NOMO-1 treated with dmso at 0.1 percent for 144 hours (cell line): ENCODE results near the gene CAMSAP2.

Experiments used
- DNase-seq: peaks from one replicate; lab custom pipeline; 2025; ENCODE audit not compliant: unreplicated experiment; lab: John Stamatoyannopoulos, UW

CAMSAP2 gene, protein sequence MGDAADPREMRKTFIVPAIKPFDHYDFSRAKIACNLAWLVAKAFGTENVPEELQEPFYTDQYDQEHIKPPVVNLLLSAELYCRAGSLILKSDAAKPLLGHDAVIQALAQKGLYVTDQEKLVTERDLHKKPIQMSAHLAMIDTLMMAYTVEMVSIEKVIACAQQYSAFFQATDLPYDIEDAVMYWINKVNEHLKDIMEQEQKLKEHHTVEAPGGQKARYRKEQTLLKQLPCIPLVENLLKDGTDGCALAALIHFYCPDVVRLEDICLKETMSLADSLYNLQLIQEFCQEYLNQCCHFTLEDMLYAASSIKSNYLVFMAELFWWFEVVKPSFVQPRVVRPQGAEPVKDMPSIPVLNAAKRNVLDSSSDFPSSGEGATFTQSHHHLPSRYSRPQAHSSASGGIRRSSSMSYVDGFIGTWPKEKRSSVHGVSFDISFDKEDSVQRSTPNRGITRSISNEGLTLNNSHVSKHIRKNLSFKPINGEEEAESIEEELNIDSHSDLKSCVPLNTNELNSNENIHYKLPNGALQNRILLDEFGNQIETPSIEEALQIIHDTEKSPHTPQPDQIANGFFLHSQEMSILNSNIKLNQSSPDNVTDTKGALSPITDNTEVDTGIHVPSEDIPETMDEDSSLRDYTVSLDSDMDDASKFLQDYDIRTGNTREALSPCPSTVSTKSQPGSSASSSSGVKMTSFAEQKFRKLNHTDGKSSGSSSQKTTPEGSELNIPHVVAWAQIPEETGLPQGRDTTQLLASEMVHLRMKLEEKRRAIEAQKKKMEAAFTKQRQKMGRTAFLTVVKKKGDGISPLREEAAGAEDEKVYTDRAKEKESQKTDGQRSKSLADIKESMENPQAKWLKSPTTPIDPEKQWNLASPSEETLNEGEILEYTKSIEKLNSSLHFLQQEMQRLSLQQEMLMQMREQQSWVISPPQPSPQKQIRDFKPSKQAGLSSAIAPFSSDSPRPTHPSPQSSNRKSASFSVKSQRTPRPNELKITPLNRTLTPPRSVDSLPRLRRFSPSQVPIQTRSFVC (N-terminal part only)

DNA sequence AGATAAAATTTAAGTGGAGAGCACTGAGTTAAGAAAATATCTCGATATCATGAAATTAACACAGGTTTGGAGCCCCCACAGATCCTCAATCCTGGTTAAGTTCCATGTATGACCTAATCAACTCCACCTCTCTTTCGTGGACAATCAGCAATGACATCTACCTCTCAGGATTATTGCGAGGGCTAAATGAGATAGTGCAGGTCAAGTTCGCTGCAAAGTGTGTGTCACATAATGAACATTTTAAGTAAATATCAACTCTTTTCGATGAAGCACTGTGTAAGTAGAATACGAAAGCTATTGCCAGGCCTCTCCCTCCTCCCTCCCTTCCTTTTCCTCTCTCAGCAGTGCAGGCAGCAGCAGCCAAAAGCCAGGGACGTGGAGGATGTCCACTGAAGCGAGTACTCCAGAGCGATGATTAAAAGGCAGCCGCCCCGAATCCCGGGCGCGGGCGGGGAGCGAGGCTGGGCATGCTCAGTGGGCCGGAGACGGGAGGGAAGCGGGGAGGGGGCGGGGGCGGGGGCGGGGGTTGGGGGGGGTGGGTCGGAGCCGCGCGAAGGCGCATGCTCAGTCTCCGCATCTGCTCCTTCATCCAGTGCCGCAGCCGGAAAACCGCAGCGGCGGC lies at the start of gene CAMSAP2:
Gene CAMSAP2 (plus strand): TSS at position 567 of the 622 bp plus-strand sequence. CDS start 935 bp downstream, outside the sequence.
- no peak for DNase-seq

DNA sequence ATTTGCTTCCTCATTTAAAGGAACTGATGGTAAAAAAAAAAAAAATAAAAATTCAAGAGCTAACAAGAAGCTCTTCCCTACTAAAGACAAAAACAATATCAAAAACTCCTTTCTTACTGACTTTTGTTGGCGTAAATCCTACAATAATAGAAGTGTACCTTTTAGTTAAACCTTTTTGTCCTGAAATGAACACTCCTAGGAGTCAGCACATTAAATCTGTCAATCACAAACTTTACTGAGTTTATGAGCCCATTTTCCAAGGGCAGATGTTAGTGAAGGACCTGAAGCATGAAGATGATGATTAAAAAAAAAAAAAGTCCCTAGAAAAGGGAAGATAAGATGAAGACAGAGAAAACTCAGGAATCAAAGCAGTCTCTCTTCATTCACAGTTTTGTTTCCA lies 46.4 kb upstream of the CAMSAP2 start:
- DNase-seq = no peak

DNA sequence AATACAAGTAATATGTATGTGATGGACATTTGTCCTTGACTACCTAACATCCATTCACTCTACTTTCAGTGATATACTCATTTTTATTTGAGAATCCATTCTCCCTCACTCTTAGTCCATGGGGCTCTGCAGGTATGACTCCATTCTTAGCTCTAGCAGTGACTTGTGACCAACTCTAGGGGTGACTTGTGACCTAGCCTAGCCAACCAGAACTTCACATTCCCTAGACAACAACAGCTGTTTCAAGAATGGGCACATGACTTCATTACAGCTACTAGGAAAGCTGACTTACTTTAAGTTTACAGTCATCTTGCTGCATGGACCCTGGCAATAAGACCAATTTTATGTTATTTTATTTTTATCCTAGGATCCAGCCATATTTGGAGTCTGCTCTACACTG lies 45.4 kb upstream of the CAMSAP2 start:
- no peak for DNase-seq

DNA sequence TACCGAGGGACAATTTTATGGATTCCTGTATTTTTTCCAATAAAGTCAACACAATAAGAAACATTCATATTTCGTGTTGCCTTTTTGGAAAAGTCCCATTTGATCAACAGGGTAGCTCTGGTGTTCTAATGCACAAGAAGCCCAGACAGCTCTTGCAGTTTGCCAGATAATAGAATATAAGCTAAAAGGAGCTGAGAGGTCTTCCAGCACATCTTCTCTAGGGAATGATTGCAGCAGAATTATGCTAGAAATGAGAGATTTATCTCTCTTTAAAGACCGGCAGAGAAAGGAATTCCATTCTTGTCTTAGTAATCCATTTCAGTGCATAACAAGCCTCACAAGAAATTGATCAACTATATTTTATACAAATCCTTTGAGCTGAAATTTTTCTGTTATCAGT lies 44.0 kb upstream of the CAMSAP2 start:
- DNase-seq = no peak

DNA sequence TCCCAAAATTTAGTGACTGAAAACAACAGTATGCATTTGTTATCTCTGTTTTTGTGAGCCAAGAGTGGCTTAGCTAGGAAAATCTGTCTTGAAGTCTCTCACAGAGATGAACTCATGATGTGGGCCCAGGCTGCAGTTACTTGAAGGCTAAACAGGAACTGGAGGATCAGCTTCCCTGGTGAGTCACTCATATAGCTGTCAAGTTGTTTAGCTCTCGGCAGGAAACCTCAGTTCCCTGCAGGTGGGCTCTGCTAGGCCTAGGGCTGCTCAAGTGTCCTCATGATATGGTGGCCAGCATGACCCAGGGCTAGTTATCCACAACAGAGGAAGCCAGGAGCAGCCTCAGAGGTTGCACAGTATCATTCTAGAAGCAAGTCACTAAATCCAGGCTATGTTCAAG lies 38.8 kb upstream of the CAMSAP2 start:
- no peak for DNase-seq

DNA sequence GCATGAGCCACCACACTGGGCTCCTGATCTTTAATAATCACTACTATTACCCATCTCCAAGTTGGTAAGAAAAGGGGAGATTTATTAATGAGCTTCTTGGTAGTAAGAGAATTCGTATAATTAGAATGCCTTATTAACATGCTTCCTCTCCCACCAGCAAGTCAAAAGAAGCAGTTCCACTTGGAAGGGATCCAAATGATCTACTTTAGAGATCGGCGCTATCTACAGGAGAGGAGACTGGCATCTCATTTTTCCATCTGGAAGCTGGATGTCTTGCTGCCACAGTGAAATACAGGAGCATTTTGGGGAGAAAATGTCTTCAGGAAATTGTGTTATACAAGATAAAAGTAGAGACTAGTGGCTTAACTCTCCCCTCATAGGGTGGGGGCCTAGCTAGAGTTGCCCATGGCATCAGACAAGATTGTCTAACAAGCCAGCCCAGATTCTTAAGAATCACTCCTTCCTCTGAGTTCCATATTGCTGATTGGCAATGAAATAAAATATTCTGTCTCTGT lies 33.6 kb upstream of the CAMSAP2 start:
- DNase-seq = no peak

DNA sequence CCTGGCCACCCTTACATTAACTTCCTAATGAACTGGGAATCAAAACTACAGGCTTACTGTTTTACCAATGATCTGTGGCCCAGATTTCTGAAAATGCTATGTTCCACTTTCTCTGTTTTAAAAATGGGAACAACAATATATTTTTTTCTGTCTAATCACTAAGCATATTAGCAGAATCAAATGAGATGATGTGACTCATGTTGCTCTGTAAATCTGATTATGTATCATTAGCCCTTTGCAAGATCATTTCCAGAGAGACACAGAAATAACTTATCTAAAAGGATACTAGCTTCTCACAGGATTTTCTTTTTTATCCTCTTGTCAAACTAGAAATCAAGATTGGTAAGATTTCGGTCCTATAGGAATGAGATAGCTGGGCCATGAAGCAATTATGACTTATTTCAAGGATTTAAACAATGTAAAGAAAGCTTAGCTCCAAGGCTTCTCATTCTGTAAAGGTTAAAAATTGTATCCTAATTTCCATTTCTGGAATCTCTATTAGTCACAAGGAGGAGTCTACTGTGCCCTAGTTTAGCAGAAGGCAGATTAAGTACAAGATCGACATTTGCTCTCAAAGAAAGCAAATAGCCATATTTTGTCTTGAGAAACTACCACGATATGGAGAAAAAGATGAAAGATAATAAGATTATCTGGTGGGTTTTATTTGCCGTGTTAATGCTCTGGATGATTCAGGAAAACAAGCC lies 32.4 kb upstream of the CAMSAP2 start:
- no peak for DNase-seq

DNA sequence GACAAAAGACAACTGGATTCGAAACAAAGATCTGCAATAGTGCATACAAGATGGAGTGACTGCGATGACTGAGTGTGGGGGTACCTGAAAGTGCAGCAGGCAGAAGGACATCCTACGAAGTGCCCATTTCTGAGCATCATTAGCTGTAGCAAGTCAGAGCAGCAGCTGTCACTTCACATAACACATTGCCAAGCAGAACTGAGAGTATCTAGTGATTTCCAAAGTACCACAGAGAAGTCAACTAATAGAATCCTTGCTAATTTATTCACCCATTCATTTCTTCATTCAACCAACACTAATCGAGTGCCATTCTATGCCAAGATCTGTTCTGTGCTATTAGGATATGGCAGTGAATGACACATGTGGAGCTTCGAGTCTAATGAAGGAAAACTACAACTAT lies 31.6 kb upstream of the CAMSAP2 start:
- no peak for DNase-seq

DNA sequence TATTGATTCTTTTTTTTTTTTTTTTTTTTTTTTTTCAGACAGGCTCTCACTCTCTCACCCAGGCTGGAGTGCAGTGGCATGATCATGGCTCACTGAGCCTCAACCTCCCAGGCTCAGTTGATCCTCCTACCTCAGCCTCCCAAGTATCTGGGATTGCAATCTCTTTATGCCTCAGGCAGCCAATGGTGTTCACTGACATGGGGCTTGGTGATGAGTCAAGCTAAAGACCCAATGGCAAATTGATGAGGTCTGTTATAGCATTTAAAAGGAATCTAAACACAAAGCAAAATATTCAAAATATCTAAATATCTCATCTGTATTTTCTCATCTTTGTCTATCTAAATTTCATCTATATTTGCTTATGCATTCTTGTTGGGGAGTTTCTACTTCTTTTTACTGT lies 30.5 kb upstream of the CAMSAP2 start:
- DNase-seq = no peak

DNA sequence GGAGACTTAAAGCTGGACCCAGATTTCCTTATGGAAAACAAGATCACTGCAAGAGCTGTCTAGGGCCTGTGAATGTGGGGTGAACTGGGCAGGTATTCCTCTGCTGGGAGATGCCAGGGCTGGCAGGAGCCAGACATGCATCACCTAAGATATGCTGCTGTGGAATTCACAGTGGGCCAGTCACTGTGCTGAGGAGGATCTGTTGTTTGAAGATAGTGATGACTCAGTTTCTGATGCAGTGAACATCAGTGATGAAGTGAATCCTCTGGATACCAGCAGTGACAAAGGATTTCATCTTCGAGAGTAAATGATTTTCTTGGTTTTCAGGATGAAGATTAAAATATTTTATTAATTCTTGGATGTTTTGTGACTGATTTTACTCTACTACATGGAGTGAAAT lies 29.9 kb upstream of the CAMSAP2 start:
- no peak for DNase-seq

DNA sequence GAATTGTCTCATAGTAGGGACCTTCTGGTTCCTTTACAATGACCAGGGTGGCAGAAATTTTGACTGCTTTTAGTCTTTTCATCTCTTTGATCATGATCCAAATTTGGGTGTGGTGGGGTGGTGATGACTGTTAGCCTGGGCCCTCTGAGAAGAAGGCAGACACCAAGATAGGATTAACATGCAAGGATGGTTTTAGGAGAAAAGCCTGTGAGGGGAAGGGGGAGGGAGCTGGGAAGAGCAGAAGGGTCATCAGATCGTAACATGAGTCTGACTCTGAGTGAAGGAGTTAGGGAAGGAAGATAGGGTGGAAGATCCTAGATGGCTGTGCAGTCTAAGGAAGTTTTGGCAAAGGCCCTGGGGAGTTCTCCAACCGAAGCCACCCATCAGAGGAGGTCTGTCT lies 28.5 kb upstream of the CAMSAP2 start:
- DNase-seq = no peak

DNA sequence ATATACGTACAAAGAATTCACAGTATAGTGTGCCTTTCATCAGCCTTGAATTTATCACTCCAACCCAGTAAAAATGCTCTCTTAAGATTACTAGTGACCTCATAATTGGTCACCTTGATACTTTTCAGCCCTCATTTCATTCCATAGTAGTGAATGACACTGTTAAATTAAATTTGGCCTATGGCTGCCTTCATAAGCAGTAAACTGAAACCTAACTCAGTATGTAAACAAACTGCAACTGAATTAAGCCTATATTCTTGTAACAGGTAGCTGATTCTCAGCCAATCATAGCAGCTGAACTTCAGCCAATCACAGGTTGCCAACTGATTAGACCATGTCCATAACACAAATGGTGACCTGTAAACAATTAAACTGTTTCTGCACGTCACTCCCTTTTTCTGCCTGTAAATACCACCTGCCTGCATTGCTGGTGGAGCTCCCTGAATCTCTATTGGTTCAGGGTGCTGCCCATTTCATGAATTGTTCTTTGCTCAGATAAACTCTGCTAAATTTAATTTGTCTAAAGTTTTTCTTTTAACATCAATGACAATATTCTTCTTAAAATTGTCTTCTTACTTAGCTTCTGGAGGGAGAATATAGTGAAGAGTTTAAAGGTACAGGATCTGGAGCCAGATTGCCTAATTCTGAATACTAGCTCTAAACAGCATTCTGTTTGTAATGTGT lies 24.0 kb upstream of the CAMSAP2 start:
- no peak for DNase-seq

DNA sequence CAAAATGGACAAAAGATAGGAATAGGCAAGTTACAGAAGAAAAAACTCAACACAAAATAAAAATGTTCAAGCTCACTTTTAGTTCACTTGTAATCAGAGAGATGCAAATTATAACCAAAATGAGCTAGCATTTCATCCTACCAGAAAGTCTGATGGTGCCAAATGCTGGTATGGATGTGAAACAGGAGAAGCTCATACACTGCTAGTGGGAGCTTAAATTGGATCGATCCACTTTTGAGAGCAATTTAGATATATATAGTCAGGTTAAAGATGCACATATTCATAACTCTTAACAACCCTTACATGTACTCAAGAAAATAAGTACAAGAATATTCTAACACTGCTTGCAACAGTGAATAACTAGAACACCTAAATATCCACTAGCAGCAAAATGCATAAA lies 18.5 kb upstream of the CAMSAP2 start:
- DNase-seq = no peak

DNA sequence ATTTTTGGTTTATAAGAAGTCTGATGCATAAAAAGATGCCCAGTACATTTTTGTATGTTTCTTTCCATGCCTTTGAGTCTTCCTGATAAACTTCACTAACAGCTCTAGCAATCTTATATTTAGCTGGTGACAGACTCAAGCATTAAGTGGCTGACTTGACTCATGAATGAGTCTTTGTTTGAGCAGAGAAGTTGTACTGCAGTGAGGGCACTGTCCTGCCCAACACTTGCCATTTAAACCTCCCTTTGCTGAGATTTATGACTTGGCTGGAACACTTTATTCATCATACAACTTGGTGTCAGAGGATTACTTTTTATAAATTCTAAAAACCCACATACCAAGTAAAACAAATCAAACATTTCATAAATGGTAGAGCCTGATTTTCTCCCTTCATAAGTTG lies 14.6 kb upstream of the CAMSAP2 start:
- no peak for DNase-seq

DNA sequence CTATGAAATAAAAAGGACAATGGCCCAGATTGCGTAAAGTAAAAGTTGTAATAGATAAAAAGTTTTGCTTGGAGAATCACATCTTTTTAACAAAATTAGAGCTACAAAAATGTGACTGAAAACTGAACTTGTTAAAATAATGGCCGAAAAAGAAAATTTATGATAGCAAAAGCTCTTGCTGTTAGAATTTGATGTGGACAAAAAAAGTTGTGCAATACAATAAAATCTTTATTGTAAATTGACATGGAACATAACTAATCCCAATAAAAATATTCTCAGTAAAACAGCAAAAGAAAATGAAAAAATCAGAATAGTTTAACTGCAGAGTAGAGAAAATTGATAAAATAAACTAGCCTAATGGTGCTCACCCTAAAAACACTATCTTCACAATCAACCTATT lies 11.4 kb upstream of the CAMSAP2 start:
- DNase-seq = no peak

DNA sequence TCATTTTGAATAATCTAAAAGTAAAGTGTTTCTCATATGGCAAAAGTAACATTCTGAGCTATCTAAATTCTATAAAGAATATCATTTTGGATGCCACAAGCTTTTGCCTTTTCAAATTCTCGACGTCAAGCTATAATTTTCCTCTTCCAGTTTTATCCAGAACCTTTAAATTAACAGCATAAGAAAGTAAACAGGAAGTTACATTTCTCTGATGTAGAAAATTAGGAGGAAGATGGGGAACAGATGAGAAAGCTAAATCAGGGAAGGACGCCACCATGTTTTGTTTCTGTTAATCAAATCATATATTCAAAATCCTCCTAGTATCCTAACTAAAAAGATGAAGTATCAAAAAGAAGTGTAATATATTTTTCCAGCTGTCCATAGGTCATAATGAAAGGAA lies 8.8 kb upstream of the CAMSAP2 start:
- DNase-seq = no peak

DNA sequence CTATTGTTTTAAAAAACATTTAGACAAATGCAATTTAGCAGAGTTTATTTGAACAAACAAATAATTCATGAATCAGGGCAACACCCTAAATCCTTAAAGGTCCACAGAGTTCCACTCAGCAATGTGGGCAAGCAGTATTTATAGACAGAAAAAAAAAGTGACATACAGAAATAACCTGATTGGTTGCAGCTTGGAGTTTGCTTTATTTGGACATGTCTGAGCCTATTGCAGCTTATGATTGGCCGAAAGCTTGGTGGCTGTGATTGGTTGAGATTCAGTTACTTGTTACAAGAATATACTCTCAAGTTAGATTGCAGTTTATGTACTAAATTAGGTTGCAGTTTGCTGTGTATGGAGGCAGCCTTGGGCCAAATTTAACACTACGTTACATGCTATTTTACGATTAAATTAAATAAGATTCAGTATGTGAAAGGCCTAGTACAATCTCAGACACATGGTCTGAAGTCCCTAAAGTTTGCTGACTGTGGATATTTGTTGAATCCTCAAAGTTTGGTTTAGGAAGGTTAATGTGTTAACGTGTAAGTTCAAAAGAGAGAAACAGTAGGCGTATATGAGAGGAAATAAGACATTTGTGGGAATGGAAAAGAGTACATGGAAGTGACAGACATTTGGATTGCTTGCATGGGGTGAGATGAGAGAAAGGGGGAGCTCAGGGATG lies 6.9 kb upstream of the CAMSAP2 start:
- no peak for DNase-seq

DNA sequence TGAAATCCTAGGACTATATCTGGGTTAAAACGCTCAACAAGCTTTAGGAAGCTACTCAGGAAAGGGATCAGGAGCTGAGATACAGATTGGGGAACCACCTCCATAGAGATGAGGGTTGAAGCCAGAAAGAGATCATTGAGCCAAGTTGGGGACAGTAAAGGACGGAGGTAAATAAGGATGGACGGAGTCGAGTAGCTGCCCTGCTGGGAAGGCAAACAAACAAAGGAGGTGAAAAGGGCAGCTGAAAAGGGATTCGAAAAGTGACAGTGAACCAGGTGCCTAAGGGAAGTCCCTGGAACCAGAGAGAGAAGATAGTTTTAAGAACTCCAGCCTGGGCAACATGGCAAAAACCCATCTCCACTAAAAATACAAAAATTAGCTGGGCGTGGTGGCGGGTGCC lies 6.3 kb upstream of the CAMSAP2 start:
- DNase-seq = no peak

DNA sequence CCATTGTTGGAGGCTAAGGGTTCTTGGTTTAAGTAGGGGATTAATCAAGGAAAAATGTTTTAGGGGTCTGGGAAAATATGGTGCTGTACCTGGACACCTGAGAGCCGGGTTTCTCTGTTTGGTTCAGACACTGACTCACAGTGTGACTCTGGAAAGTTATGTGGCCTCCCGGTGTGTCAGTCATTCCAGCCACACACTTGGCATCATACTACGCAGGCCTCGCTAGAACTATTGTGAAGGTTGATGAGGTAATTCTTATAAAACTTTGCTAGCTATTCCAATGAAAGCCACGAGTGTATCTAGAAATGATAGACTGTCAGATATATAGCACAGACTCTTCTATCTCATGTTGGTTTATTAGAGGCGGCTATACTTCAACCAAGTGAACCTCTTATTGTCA lies 4.8 kb upstream of the CAMSAP2 start:
- DNase-seq = no peak
